Heart left ventricle (tissue), 16 donors: ENCODE data around the gene AAGAB. TPM values are rescaled to one million over a fixed set of nuclear protein-coding genes. Genes with fewer than 3 reads are reported as not detected.

ENCODE experiments used
- ATAC-seq, 4 donors: fragments of 200-7000 bp; cut with Tn5 transposase; one replicate each; pipeline ENCODE4 v1.9.1; 2020 to 2022; ENCODE audit warnings: moderate library complexity in 4 of 4, mild to moderate bottlenecking in 3 of 4, moderate number of reproducible peaks in 1 of 4
- DNase-seq, 5 donors: peaks; one replicate each; pipeline ENCODE4 v3.0.0-alpha.2; 2020
- H3K27ac ChIP-seq, 12 donors: fragments of 200-600 bp; sonication (generic) in 4 of 12; one replicate each; pipeline versions ENCODE4 v1.5.0 to v1.8.0; 2016 to 2022; ENCODE audit warnings: mild to moderate bottlenecking in 2 of 12
- H3K27me3 ChIP-seq, 9 donors: fragments of 200-600 bp; sonication (generic) in 2 of 9; one replicate each; pipeline versions ENCODE4 v1.5.1 to v1.8.0; 2016 to 2022; ENCODE audit warnings: mild to moderate bottlenecking in 3 of 9
- H3K36me3 ChIP-seq, 9 donors: fragments of 200-600 bp; sonication (generic) in 2 of 9; one replicate each; pipeline versions ENCODE4 v1.5.0 to v1.8.0; 2018 to 2022; ENCODE audit warnings: mild to moderate bottlenecking in 2 of 9
- H3K4me1 ChIP-seq, 12 donors: fragments of 200-600 bp; sonication (generic) in 4 of 12; one replicate each; pipeline versions ENCODE4 v1.5.0 to v1.8.0; 2016 to 2022; ENCODE audit warnings: mild to moderate bottlenecking in 3 of 12
- H3K4me3 ChIP-seq, 12 donors: fragments of 200-600 bp; sonication (generic) in 4 of 12; one replicate each; pipeline versions ENCODE4 v1.5.0 to v1.8.0; 2017 to 2022; ENCODE audit warnings: mild to moderate bottlenecking in 9 of 12, moderate library complexity in 4 of 12
- H3K9me3 ChIP-seq, 12 donors: fragments of 200-600 bp; sonication (generic) in 4 of 12; one replicate each; pipeline versions ENCODE4 v1.5.0 to v1.8.0; 2016 to 2022; ENCODE audit warnings: mild to moderate bottlenecking in 1 of 12
- CTCF ChIP-seq, 12 donors: fragments of 200-600 bp; sonication (generic) in 4 of 12; IDR thresholded peaks; one replicate each; pipeline versions ENCODE4 v1.5.0 to v1.8.0; 2018 to 2022; ENCODE audit warnings: antibody characterized with exemption in 12 of 12, mild to moderate bottlenecking in 5 of 12
- POLR2A ChIP-seq, 2 donors: fragments of 450-650 bp; IDR thresholded peaks; one replicate each; pipeline ENCODE4 v1.6.1; 2017; ENCODE audit warnings: antibody characterized with exemption in 2 of 2, mild to moderate bottlenecking in 2 of 2, moderate library complexity in 2 of 2
- WGBS, 4 donors: extraction: QIAGEN DNeasy Blood & Tissue Kit in 2 of 4; methylation state at CpG; one replicate each; pipeline versions ENCODE4 v1.1.5 to v1.1.7; 2013 to 2018; 5-methylcytosine and 5-hydroxymethylcytosine counted together
- intact Hi-C, 10 donors: fragments of 100-400 bp; cut with DNase I; formaldehyde crosslinking; loops; one replicate each; pipeline versions ENCODE4 v1.11.1 to v1.14.2; 2022
- polyA plus RNA-seq, 2 donors: library from polyadenylated mRNA; stranded (reverse); fragments of 200-250 nt; gene quantifications; one replicate each; pipeline ENCODE4 v1.2.3, GENCODE V29; 2013
- total RNA-seq, 9 donors: library from RNA; depleted of rRNA in 2 of 9; stranded (reverse); fragments of >200 nt in 2 of 9; fragmentation: NEBNext Ultra II Directional in 3 of 9; extraction: Animal tissue kit (Norgen Biotek cat#: 25700) in 3 of 9; gene quantifications; one replicate each; pipeline versions ENCODE4 v1.1.0 to v1.2.4, GENCODE V29; 2016 to 2023
- donor health status: ischemic (EF 13 %, LVEDD 7.1; RV severe dilation, severe dysfunction).
- donor health status: healthy with polysubstance abuse.
- donor health status: DM: no; HTN: yes; CAD: no.
- donor health status: DM: no; HTN: no; CAD: no.
- donor health status: ischemic (EF 25% LVEDD 6.9; RV normal size, moderate dysfunction).
- donor health status: ischemic (EF 25% LVEDD 5.7; RV mildly dilated, moderate dysfunction).
- donor health status: healthy.
- donor health status: DM: yes; HTN: yes; CAD: no.
- donor health status: ischemic (EF 35%, LVEDD 5.7; RV mildly dilated, moderate dysfunction).
- donor health status: nonischemic (EF 11% LVEDD 7.7; RV severe dilation, severe dysfunction).
- donor health status: DM: yes; HTN: yes; CAD: no.
- donor health status: PGD.
- donor health status: ischemic (EF 29% LVEDD 5.4; RV normal size, mild dysfunction).
- donor health status: nonischemic (EF 23%, LVEDD 6.1; RV moderate dilation, normal function).

Gene AAGAB
- total and polyA plus RNA-seq, 11 donors: 5.4 to 43.4 (median 28.0) TPM

GRCh38 chr15:67210555-67211168 is 43.8 kb downstream of the AAGAB start:
- Histone ChIP-seq H3K4me1 (peaks cover 0 to 4% (median 0%) of the 10 kb centered on the region in 12 donors), H3K27me3 (no peaks in the 10 kb centered on the region), H3K36me3 (peaks cover 0 to 35% (median 28%) of the 10 kb centered on the region in 9 donors), H3K9me3 (no peaks in the 10 kb centered on the region), H3K4me3 (no peak overlapping the region), H3K27ac (no peak overlapping the region)
- TF ChIP-seq POLR2A (IDR thresholded peaks at IDR 0.05) (no peak), CTCF (IDR thresholded peaks at IDR 0.05) (no peak)
- no peak for DNase-seq
- intact Hi-C loops: no loop called here
- WGBS, 4 donors: 93 to 97% (median 95%) methylated on average over 5 of the region's 5 CpGs
- ATAC-seq: no peak

GRCh38 chr15:67208396-67208795 is 46.1 kb downstream of the AAGAB start:
- no peak overlapping the region for H3K27ac ChIP-seq
- H3K4me3 ChIP-seq: no peak overlapping the region
- WGBS, 4 donors: 69 to 95% (median 75%) methylated on average over 2 of the region's 2 CpGs
- intact Hi-C loops: no loop called here
- no peaks in the 10 kb centered on the region for H3K27me3 ChIP-seq
- TF ChIP-seq POLR2A (IDR thresholded peaks at IDR 0.05): no peak
- TF ChIP-seq CTCF (IDR thresholded peaks at IDR 0.05): no peak
- peaks cover 0 to 5% (median 0%) of the 10 kb centered on the region in 12 donors for H3K4me1 ChIP-seq
- DNase-seq: no peak
- H3K36me3 ChIP-seq: peaks cover 0 to 51% (median 41%) of the 10 kb centered on the region in 9 donors
- no peak for ATAC-seq
- no peaks in the 10 kb centered on the region for H3K9me3 ChIP-seq

- intact Hi-C loops: no loop called here
- no peaks in the 10 kb centered on the region for H3K9me3 ChIP-seq
- H3K36me3 ChIP-seq: peaks cover 0 to 58% (median 47%) of the 10 kb centered on the region in 9 donors
- no peak overlapping the region for H3K27ac ChIP-seq
- DNase-seq (no peak), ATAC-seq (no peak)
- no peak overlapping the region for H3K4me3 ChIP-seq
- TF ChIP-seq POLR2A (IDR thresholded peaks at IDR 0.05) (no peak), CTCF (IDR thresholded peaks at IDR 0.05) (no peak)
- peaks cover 0 to 13% (median 3%) of the 10 kb centered on the region in 12 donors for H3K4me1 ChIP-seq
- H3K27me3 ChIP-seq: no peaks in the 10 kb centered on the region
- 96 to 99% (median 97%) methylated on average over 3 of the region's 3 CpGs for WGBS, 4 donors
These were observed 46.8 kb downstream of the AAGAB start for GRCh38 chr15:67207555-67208207.

GRCh38 chr15:67202991-67203390 is 51.5 kb downstream of the AAGAB start:
- no peak overlapping the region for H3K27ac ChIP-seq
- TF ChIP-seq CTCF (IDR thresholded peaks at IDR 0.05): no peak
- no peak for TF ChIP-seq POLR2A (IDR thresholded peaks at IDR 0.05)
- no peak overlapping the region for H3K4me3 ChIP-seq
- intact Hi-C loops: loop anchor here in 1 of 10 donors (5.0 kb wide), 1 partner anchor 49 kb away; the partner anchor contains the start of genes AAGAB and IQCH
- DNase-seq (no peak), ATAC-seq (no peak)
- peaks cover 0 to 40% (median 25%) of the 10 kb centered on the region in 12 donors for H3K4me1 ChIP-seq
- WGBS, 4 donors: 54 to 86% (median 58%) methylated on average over 1 of the region's 1 CpG
- H3K36me3 ChIP-seq: peaks cover 0 to 60% (median 43%) of the 10 kb centered on the region in 9 donors
- no peaks in the 10 kb centered on the region for H3K27me3 ChIP-seq
- H3K9me3 ChIP-seq: no peaks in the 10 kb centered on the region
